Gastroesophageal sphincter (tissue), 4 donors: ENCODE results near the gene RAB28. TPM values are rescaled to one million over a fixed set of nuclear protein-coding genes. Genes with fewer than 3 reads are reported as not detected.

Source experiments
- ATAC-seq: fragments of 150-250 bp; one replicate; pipeline ENCODE4 v1.9.1; 2016; ENCODE audit warnings: mild to moderate bottlenecking, moderate library complexity
- H3K27ac ChIP-seq, 4 donors: fragments of 200-600 bp; sonication (generic) in 3 of 4; 1 replicate in 3 of 4; 2 replicates in 1 of 4; pipeline ENCODE4 v1.5.1; 2016 to 2019
- H3K27me3 ChIP-seq: fragments of 200-600 bp; sonication (generic); one replicate; pipeline ENCODE4 v1.5.1; 2019
- H3K36me3 ChIP-seq, 2 donors: fragments of 200-600 bp; sonication (generic); one replicate each; pipeline ENCODE4 v1.5.1; 2019; ENCODE audit warnings: control low read depth in 1 of 2
- H3K4me1 ChIP-seq, 3 donors: fragments of 200-600 bp; sonication (generic); 1 replicate in 2 of 3; 2 replicates in 1 of 3; pipeline ENCODE4 v1.5.1; 2016 to 2019; ENCODE audit warnings: control low read depth in 2 of 3
- H3K4me3 ChIP-seq, 2 donors: fragments of 200-600 bp; sonication (generic); one replicate each; pipeline ENCODE4 v1.5.1; 2019; ENCODE audit warnings: mild to moderate bottlenecking in 1 of 2, moderate library complexity in 1 of 2
- H3K9me3 ChIP-seq, 3 donors: fragments of 200-600 bp; sonication (generic); one replicate each; pipeline ENCODE4 v1.5.1; 2017 to 2019; ENCODE audit warnings: control low read depth in 2 of 3
- CTCF ChIP-seq, 4 experiments: fragments of 200-600 bp in 2 of 4; fragments of 450-650 bp in 2 of 4; sonication (generic) in 1 of 4; IDR thresholded peaks; one replicate each; pipeline ENCODE4 v1.5.1; 2017 to 2019; ENCODE audit warnings: antibody characterized with exemption in 4 of 4, mild to moderate bottlenecking in 2 of 4, moderate library complexity in 2 of 4
- EP300 ChIP-seq: sonication (generic); formaldehyde crosslinking; IDR thresholded peaks from one replicate; pipeline ENCODE4 v1.6.1; 2017; ENCODE audit warnings: antibody characterized with exemption, mild to moderate bottlenecking
- POLR2A ChIP-seq, 2 donors: fragments of 450-650 bp; IDR thresholded peaks; one replicate each; pipeline ENCODE4 v1.6.1; 2017; ENCODE audit warnings: antibody characterized with exemption in 2 of 2, mild to moderate bottlenecking in 2 of 2, moderate library complexity in 1 of 2
- POLR2AphosphoS5 ChIP-seq: sonication (generic); formaldehyde crosslinking; IDR thresholded peaks from one replicate; pipeline ENCODE4 v1.6.1; 2017; ENCODE audit warnings: antibody characterized with exemption
- WGBS, 2 donors: methylation state at CpG; one replicate each; pipeline ENCODE4 v1.1.5; 2018; ENCODE audit warnings: low coverage in 1 of 2; 5-methylcytosine and 5-hydroxymethylcytosine counted together
- total RNA-seq, 4 donors: library from RNA; depleted of rRNA; stranded (reverse); fragments of >200 nt; gene quantifications; one replicate each; pipeline ENCODE4 v1.1.0, GENCODE V29; 2016

RAB28 gene
- total RNA-seq, 4 donors from 2014 or later = 14.8 to 25.7 (median 18.3) TPM

DNA sequence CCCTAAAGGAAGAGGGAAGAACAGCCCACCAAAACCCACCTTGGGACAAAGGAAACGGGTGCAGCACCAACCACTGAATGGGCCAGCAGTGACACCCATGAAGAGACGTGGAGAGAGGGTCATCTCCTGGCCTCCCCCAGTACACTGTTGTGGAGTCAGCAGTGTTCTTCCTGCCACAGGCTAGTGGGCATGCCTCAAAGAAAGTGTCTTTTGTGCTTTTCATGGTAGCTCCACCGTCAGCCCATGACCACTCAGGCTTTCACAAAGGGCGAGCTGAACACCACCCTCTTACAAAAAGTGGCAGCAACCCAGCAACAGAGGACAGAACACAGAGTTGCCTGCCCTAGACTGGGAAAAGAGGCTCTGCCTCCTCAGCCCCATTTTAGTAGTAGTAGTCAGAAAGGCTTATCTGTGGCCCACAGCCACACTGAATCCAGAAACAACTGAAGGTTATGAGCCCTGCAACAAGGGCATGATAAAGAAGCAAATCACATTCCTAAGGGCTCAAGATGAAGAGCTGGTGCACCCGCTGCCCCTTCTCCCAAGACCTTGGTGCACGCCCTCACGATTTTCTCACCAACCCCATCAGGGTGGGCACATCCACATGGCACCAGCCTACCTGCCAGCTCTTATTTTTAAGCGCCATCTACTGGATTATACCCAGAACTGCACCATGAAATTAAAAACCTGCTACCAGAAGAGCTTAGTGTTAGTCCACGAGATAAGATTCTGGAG lies 53.1 kb downstream of the RAB28 start:
- no peaks in the 10 kb centered on the region for H3K27me3 ChIP-seq
- H3K4me1 ChIP-seq = peaks cover 0 to 30% (median 0%) of the 10 kb centered on the region in 3 donors
- WGBS, 2 donors = 80 to 86% methylated on average over 4 of the region's 9 CpGs
- ATAC-seq = no peak
- no peak for TF ChIP-seq EP300
- TF ChIP-seq CTCF (IDR thresholded peaks at IDR 0.05) = no peak
- TF ChIP-seq POLR2AphosphoS5 = no peak
- no peak for TF ChIP-seq POLR2A (IDR thresholded peaks at IDR 0.05)
- peaks cover 0 to under 1% (median 0%) of the 10 kb centered on the region in 3 donors for H3K9me3 ChIP-seq
- H3K27ac ChIP-seq = no peak overlapping the region
- no peak overlapping the region for H3K4me3 ChIP-seq
- no peaks in the 10 kb centered on the region for H3K36me3 ChIP-seq

GRCh38 chr4:13427599-13428325 lies 56.4 kb downstream of the RAB28 start:
- 81 to 93% methylated on average over 9 to 19 of the region's 20 CpGs for WGBS, 2 donors
- no peaks in the 10 kb centered on the region for H3K9me3 ChIP-seq
- H3K4me3 ChIP-seq = no peak overlapping the region
- H3K4me1 ChIP-seq = peaks cover 0 to 28% (median 0%) of the 10 kb centered on the region in 3 donors
- TF ChIP-seq POLR2A (IDR thresholded peaks at IDR 0.05) = no peak
- ATAC-seq = no peak
- H3K36me3 ChIP-seq = peaks cover 0 to 20% of the 10 kb centered on the region in 2 donors
- no peaks in the 10 kb centered on the region for H3K27me3 ChIP-seq
- no peak overlapping the region for H3K27ac ChIP-seq

- H3K4me3 ChIP-seq = no peak overlapping the region
- H3K27ac ChIP-seq = no peak overlapping the region
- peaks cover 4 to 17% (median 5%) of the 10 kb centered on the region in 3 donors for H3K4me1 ChIP-seq
- no peaks in the 10 kb centered on the region for H3K27me3 ChIP-seq
- ATAC-seq = no peak
- peaks cover 0 to 7% of the 10 kb centered on the region in 2 donors for H3K36me3 ChIP-seq
- WGBS, 2 donors = 71 to 92% methylated on average over 2 to 7 of the region's 32 CpGs
- TF ChIP-seq POLR2AphosphoS5 (no peak), POLR2A (IDR thresholded peaks at IDR 0.05) (no peak), EP300 (no peak), CTCF (IDR thresholded peaks at IDR 0.05) (no peak)
- no peaks in the 10 kb centered on the region for H3K9me3 ChIP-seq
These were observed 68.9 kb downstream of the RAB28 start for GRCh38 chr4:13415068-13415785.

GRCh38 chr4:13413729-13414437 lies 70.3 kb downstream of the RAB28 start:
- no peak overlapping the region for H3K27ac ChIP-seq
- 57 to 64% methylated on average over 4 to 6 of the region's 6 CpGs for WGBS, 2 donors
- no peak for ATAC-seq

More at GRCh38 chr4:13413729-13414437, 70.3 kb downstream of the RAB28 start:
- Histone ChIP-seq H3K36me3 (peaks cover 0 to 7% of the 10 kb centered on the region in 2 donors), H3K4me1 (peaks cover 4 to 17% (median 5%) of the 10 kb centered on the region in 3 donors), H3K27me3 (no peaks in the 10 kb centered on the region), H3K4me3 (no peak overlapping the region), H3K9me3 (no peaks in the 10 kb centered on the region)
- TF ChIP-seq POLR2A (IDR thresholded peaks at IDR 0.05) = no peak
- TF ChIP-seq POLR2AphosphoS5 = no peak
- no peak for TF ChIP-seq EP300
- no peak for TF ChIP-seq CTCF (IDR thresholded peaks at IDR 0.05)
